ENCODE data around the gene DPP10.

Gene DPP10

GRCh38 chr2:115842306-115842705 lies 1399.9 kb downstream of the DPP10 start:
- FAIRE-seq (no peak), DNase-seq (ENCODE audit: low spot score) (no peak)

- FAIRE-seq (no peak), DNase-seq (ENCODE audit: low spot score) (no peak)
Observed at GRCh38 chr2:115848192-115848591, 1405.8 kb downstream of the DPP10 start.

GRCh38 chr2:115867024-115867423 lies 1424.6 kb downstream of the DPP10 start:
- no peak for DNase-seq (ENCODE audit: low spot score)
- no peak for FAIRE-seq

GRCh38 chr2:115874427-115874826 lies 1432.0 kb downstream of the DPP10 start:
- no peak for FAIRE-seq
- DNase-seq (ENCODE audit: low spot score): no peak

GRCh38 chr2:115880558-115880957 lies 1438.1 kb downstream of the DPP10 start:
- no peak for FAIRE-seq
- DNase-seq (ENCODE audit: low spot score): peak; percentile 4

- FAIRE-seq: no peak
Observed at GRCh38 chr2:115887209-115887776, 1444.9 kb downstream of the DPP10 start.

More at GRCh38 chr2:115887209-115887776, 1444.9 kb downstream of the DPP10 start:
- DNase-seq (ENCODE audit: low spot score): no peak
